ENCODE results near the gene LRP1B. TPM values are rescaled to one million over a fixed set of nuclear protein-coding genes. Genes with fewer than 3 reads are reported as not detected.

LRP1B gene
- total and polyA plus RNA-seq, 4 donors, result 0.01 to 0.84 (median 0.17) TPM

GRCh38 chr2:141940709-141941108 is 190.1 kb downstream of the LRP1B start:
- no peak for DNase-seq (ENCODE audit: low spot score)
- H3K27ac ChIP-seq (ENCODE audit: low read depth in 1 of 2, low read length in 2 of 2), result no peak overlapping the region
- no peaks in the 10 kb centered on the region for H3K36me3 ChIP-seq (ENCODE audit: control insufficient read depth in 4 of 4, insufficient read depth in 3 of 4, low read depth in 1 of 4, low read length in 3 of 4)
- H3K4me1 ChIP-seq (ENCODE audit: control insufficient read depth in 4 of 4, insufficient read depth in 4 of 4, low read length in 3 of 4), result no peaks in the 10 kb centered on the region
- no peaks in the 10 kb centered on the region for H3K9me3 ChIP-seq (ENCODE audit: control insufficient read depth in 4 of 4, low read length in 3 of 4)
- TF ChIP-seq, protein P1, sequence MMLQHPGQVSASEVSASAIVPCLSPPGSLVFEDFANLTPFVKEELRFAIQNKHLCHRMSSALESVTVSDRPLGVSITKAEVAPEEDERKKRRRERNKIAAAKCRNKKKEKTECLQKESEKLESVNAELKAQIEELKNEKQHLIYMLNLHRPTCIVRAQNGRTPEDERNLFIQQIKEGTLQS (IDR thresholded peaks at IDR 0.05), result no peak
- TF ChIP-seq HNF4A (conservative IDR thresholded peaks at IDR 0.05) (no peak), FOXA1 (IDR thresholded peaks at IDR 0.05) (no peak), SP1 (IDR thresholded peaks at IDR 0.05) (no peak), GABPA (IDR thresholded peaks at IDR 0.05 in 1 of 2, conservative IDR thresholded peaks at IDR 0.05 in 1 of 2) (no peak)
- TF ChIP-seq, protein P2, sequence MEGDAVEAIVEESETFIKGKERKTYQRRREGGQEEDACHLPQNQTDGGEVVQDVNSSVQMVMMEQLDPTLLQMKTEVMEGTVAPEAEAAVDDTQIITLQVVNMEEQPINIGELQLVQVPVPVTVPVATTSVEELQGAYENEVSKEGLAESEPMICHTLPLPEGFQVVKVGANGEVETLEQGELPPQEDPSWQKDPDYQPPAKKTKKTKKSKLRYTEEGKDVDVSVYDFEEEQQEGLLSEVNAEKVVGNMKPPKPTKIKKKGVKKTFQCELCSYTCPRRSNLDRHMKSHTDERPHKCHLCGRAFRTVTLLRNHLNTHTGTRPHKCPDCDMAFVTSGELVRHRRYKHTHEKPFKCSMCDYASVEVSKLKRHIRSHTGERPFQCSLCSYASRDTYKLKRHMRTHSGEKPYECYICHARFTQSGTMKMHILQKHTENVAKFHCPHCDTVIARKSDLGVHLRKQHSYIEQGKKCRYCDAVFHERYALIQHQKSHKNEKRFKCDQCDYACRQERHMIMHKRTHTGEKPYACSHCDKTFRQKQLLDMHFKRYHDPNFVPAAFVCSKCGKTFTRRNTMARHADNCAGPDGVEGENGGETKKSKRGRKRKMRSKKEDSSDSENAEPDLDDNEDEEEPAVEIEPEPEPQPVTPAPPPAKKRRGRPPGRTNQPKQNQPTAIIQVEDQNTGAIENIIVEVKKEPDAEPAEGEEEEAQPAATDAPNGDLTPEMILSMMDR (IDR thresholded peaks at IDR 0.05; ENCODE audit: low read depth, low read length, missing input control), result no peak
- WGBS, result 66% methylated on average over 1 of the region's 1 CpG
- no peaks in the 10 kb centered on the region for H3K27me3 ChIP-seq (ENCODE audit: control insufficient read depth in 4 of 4, insufficient read depth in 4 of 4, low read length in 3 of 4)
- no peak overlapping the region for H3K9ac ChIP-seq (ENCODE audit: low read depth in 1 of 2, low read length in 2 of 2)
- no peak overlapping the region for H3K4me3 ChIP-seq (ENCODE audit: low read depth in 1 of 3, low read length in 3 of 3)

- Histone ChIP-seq H3K27ac (ENCODE audit: low read depth in 1 of 2, low read length in 2 of 2) (no peak overlapping the region), H3K4me3 (ENCODE audit: low read depth in 1 of 3, low read length in 3 of 3) (no peak overlapping the region), H3K4me1 (ENCODE audit: control insufficient read depth in 4 of 4, insufficient read depth in 4 of 4, low read length in 3 of 4) (no peaks in the 10 kb centered on the region), H3K9me3 (ENCODE audit: control insufficient read depth in 4 of 4, low read length in 3 of 4) (no peaks in the 10 kb centered on the region), H3K27me3 (ENCODE audit: control insufficient read depth in 4 of 4, insufficient read depth in 4 of 4, low read length in 3 of 4) (no peaks in the 10 kb centered on the region), H3K9ac (ENCODE audit: low read depth in 1 of 2, low read length in 2 of 2) (no peak overlapping the region), H3K36me3 (ENCODE audit: control insufficient read depth in 4 of 4, insufficient read depth in 3 of 4, low read depth in 1 of 4, low read length in 3 of 4) (no peaks in the 10 kb centered on the region)
- no peak for DNase-seq (ENCODE audit: low spot score)
- 65% methylated on average over 1 of the region's 1 CpG for WGBS
- TF ChIP-seq REST (IDR thresholded peaks at IDR 0.05), result no peak
- TF ChIP-seq YY1 (IDR thresholded peaks at IDR 0.05), result no peak
- TF ChIP-seq GABPA (IDR thresholded peaks at IDR 0.05 in 1 of 2, conservative IDR thresholded peaks at IDR 0.05 in 1 of 2), result no peak
- no peak for TF ChIP-seq RXRA (IDR thresholded peaks at IDR 0.05)
- TF ChIP-seq FOXA2 (IDR thresholded peaks at IDR 0.05), result no peak
- no peak for TF ChIP-seq TAF1 (conservative IDR thresholded peaks at IDR 0.05)
- TF ChIP-seq SP1 (IDR thresholded peaks at IDR 0.05), result no peak
- TF ChIP-seq, protein P3, sequence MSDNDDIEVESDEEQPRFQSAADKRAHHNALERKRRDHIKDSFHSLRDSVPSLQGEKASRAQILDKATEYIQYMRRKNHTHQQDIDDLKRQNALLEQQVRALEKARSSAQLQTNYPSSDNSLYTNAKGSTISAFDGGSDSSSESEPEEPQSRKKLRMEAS (IDR thresholded peaks at IDR 0.05), result no peak
- no peak for TF ChIP-seq EGR1 (IDR thresholded peaks at IDR 0.05; ENCODE audit: low read depth in 2 of 2)
- TF ChIP-seq FOXA1 (IDR thresholded peaks at IDR 0.05), result no peak
- TF ChIP-seq HNF4A (conservative IDR thresholded peaks at IDR 0.05), result no peak
- TF ChIP-seq, protein P4, sequence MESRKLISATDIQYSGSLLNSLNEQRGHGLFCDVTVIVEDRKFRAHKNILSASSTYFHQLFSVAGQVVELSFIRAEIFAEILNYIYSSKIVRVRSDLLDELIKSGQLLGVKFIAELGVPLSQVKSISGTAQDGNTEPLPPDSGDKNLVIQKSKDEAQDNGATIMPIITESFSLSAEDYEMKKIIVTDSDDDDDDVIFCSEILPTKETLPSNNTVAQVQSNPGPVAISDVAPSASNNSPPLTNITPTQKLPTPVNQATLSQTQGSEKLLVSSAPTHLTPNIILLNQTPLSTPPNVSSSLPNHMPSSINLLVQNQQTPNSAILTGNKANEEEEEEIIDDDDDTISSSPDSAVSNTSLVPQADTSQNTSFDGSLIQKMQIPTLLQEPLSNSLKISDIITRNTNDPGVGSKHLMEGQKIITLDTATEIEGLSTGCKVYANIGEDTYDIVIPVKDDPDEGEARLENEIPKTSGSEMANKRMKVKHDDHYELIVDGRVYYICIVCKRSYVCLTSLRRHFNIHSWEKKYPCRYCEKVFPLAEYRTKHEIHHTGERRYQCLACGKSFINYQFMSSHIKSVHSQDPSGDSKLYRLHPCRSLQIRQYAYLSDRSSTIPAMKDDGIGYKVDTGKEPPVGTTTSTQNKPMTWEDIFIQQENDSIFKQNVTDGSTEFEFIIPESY (IDR thresholded peaks at IDR 0.05), result no peak
- TF ChIP-seq, protein P1 (IDR thresholded peaks at IDR 0.05), result no peak
- TF ChIP-seq JUND (IDR thresholded peaks at IDR 0.05), result no peak
- no peak for TF ChIP-seq HNF4G (IDR thresholded peaks at IDR 0.05)
- no peak for TF ChIP-seq RAD21 (IDR thresholded peaks at IDR 0.05)
- TF ChIP-seq, protein P2 (IDR thresholded peaks at IDR 0.05; ENCODE audit: low read depth, low read length, missing input control), result no peak
Observed at GRCh38 chr2:141933226-141933625, 197.6 kb downstream of the LRP1B start.
